HUES48 (cell line): ENCODE data around the gene SLC10A7.

Experiments used
- H3K27ac ChIP-seq: one replicate; pipeline ENCODE4 v1.7.0; 2013; ENCODE audit warnings: low read depth, low read length, inconsistent platforms
- H3K27me3 ChIP-seq: 2 replicates; pipeline ENCODE4 v1.6.1; 2013; ENCODE audit warnings: mild to moderate bottlenecking, low read length; ENCODE audit not compliant: control insufficient read depth, insufficient read depth
- H3K36me3 ChIP-seq: 2 replicates; pipeline ENCODE4 v1.6.1; 2013; ENCODE audit warnings: low read length; ENCODE audit not compliant: control insufficient read depth, insufficient read depth
- H3K4me1 ChIP-seq: 2 replicates; pipeline ENCODE4 v1.6.1; 2013; ENCODE audit warnings: mild to moderate bottlenecking, low read length; ENCODE audit not compliant: control insufficient read depth, insufficient read depth
- H3K4me3 ChIP-seq: 2 replicates; pipeline ENCODE4 v1.5.1; 2013; ENCODE audit warnings: mild to moderate bottlenecking, low read depth, low read length
- H3K9ac ChIP-seq: 2 replicates; pipeline ENCODE4 v1.6.1; 2013; ENCODE audit warnings: mild to moderate bottlenecking, low read depth, low read length, moderate library complexity
- H3K9me3 ChIP-seq: 2 replicates; pipeline ENCODE4 v1.6.1; 2013; ENCODE audit warnings: low read length; ENCODE audit not compliant: control insufficient read depth, insufficient read depth

Gene SLC10A7

GRCh38 chr4:146335763-146336409 lies 185.9 kb downstream of the SLC10A7 start:
- Histone ChIP-seq H3K9me3 (no peaks in the 10 kb centered on the region), H3K4me1 (no peaks in the 10 kb centered on the region), H3K4me3 (no peak overlapping the region), H3K9ac (no peak overlapping the region), H3K27ac (no peak overlapping the region), H3K36me3 (no peaks in the 10 kb centered on the region), H3K27me3 (no peaks in the 10 kb centered on the region)

GRCh38 chr4:146334862-146335449 lies 186.8 kb downstream of the SLC10A7 start:
- no peak overlapping the region for H3K27ac ChIP-seq
- H3K9ac ChIP-seq = no peak overlapping the region
- no peaks in the 10 kb centered on the region for H3K4me1 ChIP-seq
- no peak overlapping the region for H3K4me3 ChIP-seq
- H3K9me3 ChIP-seq = no peaks in the 10 kb centered on the region
- no peaks in the 10 kb centered on the region for H3K36me3 ChIP-seq
- no peaks in the 10 kb centered on the region for H3K27me3 ChIP-seq

DNA sequence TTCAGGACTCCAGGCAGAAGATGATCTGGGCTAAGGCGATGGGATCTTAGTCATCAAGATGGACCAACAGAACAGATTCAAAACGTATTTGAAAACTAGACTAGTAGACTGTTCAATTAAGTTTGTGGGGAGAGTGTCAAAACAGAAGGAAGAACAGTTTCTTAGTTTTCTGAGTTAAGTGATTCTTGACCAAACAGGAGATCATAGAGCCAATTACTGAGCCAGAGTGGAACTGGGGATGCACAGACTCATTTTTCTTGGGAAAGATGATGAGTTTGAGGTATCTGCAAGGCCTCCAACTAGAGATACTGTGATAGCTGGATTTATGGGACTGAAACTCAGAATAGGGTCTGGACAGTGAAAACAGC lies 187.9 kb downstream of the SLC10A7 start:
- Histone ChIP-seq H3K4me3 (no peak overlapping the region), H3K27me3 (no peaks in the 10 kb centered on the region), H3K9ac (no peak overlapping the region), H3K36me3 (no peaks in the 10 kb centered on the region), H3K27ac (no peak overlapping the region), H3K4me1 (no peaks in the 10 kb centered on the region), H3K9me3 (no peaks in the 10 kb centered on the region)

GRCh38 chr4:146333187-146333894 lies 188.4 kb downstream of the SLC10A7 start:
- Histone ChIP-seq H3K9me3 (no peaks in the 10 kb centered on the region), H3K4me3 (no peak overlapping the region), H3K9ac (no peak overlapping the region), H3K27ac (no peak overlapping the region), H3K27me3 (no peaks in the 10 kb centered on the region), H3K36me3 (no peaks in the 10 kb centered on the region), H3K4me1 (no peaks in the 10 kb centered on the region)

GRCh38 chr4:146330392-146330791 lies 191.3 kb downstream of the SLC10A7 start:
- Histone ChIP-seq H3K4me3 (no peak overlapping the region), H3K27ac (no peak overlapping the region), H3K27me3 (no peaks in the 10 kb centered on the region), H3K4me1 (no peaks in the 10 kb centered on the region), H3K9ac (no peak overlapping the region), H3K36me3 (no peaks in the 10 kb centered on the region), H3K9me3 (no peaks in the 10 kb centered on the region)

- Histone ChIP-seq H3K9me3 (no peaks in the 10 kb centered on the region), H3K36me3 (no peaks in the 10 kb centered on the region), H3K9ac (no peak overlapping the region), H3K4me3 (no peak overlapping the region), H3K27ac (no peak overlapping the region), H3K4me1 (no peaks in the 10 kb centered on the region), H3K27me3 (no peaks in the 10 kb centered on the region)
Observed at GRCh38 chr4:146329050-146329716, 192.6 kb downstream of the SLC10A7 start.

GRCh38 chr4:146327859-146328650 lies 193.7 kb downstream of the SLC10A7 start:
- Histone ChIP-seq H3K4me3 (no peak overlapping the region), H3K36me3 (no peaks in the 10 kb centered on the region), H3K9me3 (no peaks in the 10 kb centered on the region), H3K27ac (no peak overlapping the region), H3K9ac (no peak overlapping the region), H3K4me1 (no peaks in the 10 kb centered on the region), H3K27me3 (no peaks in the 10 kb centered on the region)

GRCh38 chr4:146318894-146319293 lies 202.8 kb downstream of the SLC10A7 start:
- H3K9ac ChIP-seq = no peak overlapping the region
- H3K4me3 ChIP-seq = no peak overlapping the region
- H3K4me1 ChIP-seq = no peaks in the 10 kb centered on the region
- no peaks in the 10 kb centered on the region for H3K36me3 ChIP-seq
- H3K27me3 ChIP-seq = no peaks in the 10 kb centered on the region
- no peak overlapping the region for H3K27ac ChIP-seq
- H3K9me3 ChIP-seq = no peaks in the 10 kb centered on the region

DNA sequence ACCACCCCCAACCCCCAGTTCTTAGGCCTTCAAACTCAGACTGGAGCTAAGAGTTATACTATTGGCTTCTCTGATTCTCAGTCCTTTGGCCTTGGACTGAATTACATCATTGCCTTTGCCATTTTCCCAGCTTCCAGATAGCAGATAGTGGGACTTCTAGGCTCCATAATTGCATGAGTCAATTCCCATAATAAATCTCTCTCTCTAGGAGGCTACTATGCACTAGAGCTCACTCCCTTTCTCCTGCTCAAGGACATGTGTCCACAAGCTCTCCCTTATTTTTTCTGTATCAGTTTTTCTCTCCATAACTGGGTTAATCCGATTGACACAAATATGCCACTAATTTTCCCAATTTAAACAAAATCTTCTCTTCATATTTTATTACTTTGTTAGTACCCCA lies 204.0 kb downstream of the SLC10A7 start:
- H3K4me1 ChIP-seq = no peaks in the 10 kb centered on the region

GRCh38 chr4:146315184-146315583 lies 206.6 kb downstream of the SLC10A7 start:
- Histone ChIP-seq H3K9ac (no peak overlapping the region), H3K4me1 (no peaks in the 10 kb centered on the region), H3K36me3 (no peaks in the 10 kb centered on the region), H3K4me3 (no peak overlapping the region), H3K27ac (no peak overlapping the region), H3K9me3 (no peaks in the 10 kb centered on the region), H3K27me3 (no peaks in the 10 kb centered on the region)

More for the DNA sequence above, 204.0 kb downstream of the SLC10A7 start:
- H3K27ac ChIP-seq = no peak overlapping the region
- no peaks in the 10 kb centered on the region for H3K9me3 ChIP-seq
- no peak overlapping the region for H3K9ac ChIP-seq
- H3K27me3 ChIP-seq = no peaks in the 10 kb centered on the region
- H3K4me3 ChIP-seq = no peak overlapping the region
- no peaks in the 10 kb centered on the region for H3K36me3 ChIP-seq
